Mammary epithelial cell (primary cell): Measurements from ENCODE around the gene SPNS3.

Experiments used
- CTCF ChIP-seq, 2 donors: IDR thresholded peaks in 1 of 2; conservative IDR thresholded peaks in 1 of 2; 2 replicates each; pipeline ENCODE4 v1.5.1; 2011 to 2012; ENCODE audit warnings: inconsistent platforms in 2 of 2, low read length in 2 of 2, mild to moderate bottlenecking in 2 of 2, control low read depth in 1 of 2, low read depth in 1 of 2; ENCODE audit not compliant: insufficient read depth in 1 of 2; ENCODE audit errors: extremely low read depth in 1 of 2
- EZH2 ChIP-seq: IDR thresholded peaks from 2 replicates; pipeline ENCODE4 v1.6.1; 2012; ENCODE audit warnings: low read length, inconsistent platforms, borderline replicate concordance

GRCh38 chr17:4534515-4534914 is 100.8 kb downstream of the SPNS3 start:
- no peak for TF ChIP-seq CTCF (conservative IDR thresholded peaks at IDR 0.05 in 1 of 2, IDR thresholded peaks at IDR 0.05 in 1 of 2; ENCODE audit: extremely low read depth in 1 of 2, insufficient read depth in 1 of 2, low read depth in 1 of 2, low read length in 2 of 2)
- TF ChIP-seq EZH2: no peak
